IMR-90 (cell line): Measurements from ENCODE around the gene GLCCI1. TPM values are rescaled to one million over a fixed set of nuclear protein-coding genes. Genes with fewer than 3 reads are reported as not detected.

ENCODE experiments used
- ATAC-seq: fragments of 200-7000 bp; cut with Tn5 transposase; 2 replicates; pipeline ENCODE4 v1.9.1; 2020; ENCODE audit warnings: low read depth, mild to moderate bottlenecking, moderate library complexity
- BruUV-seq: library from RNA; stranded (reverse); fragments of 400-500 nt; replicated peaks from 2 replicates; lab custom pipeline; 2021; lab: Mats Ljungman, UMichigan
- CTCF ChIA-PET: fragments of 300-600 bp; formaldehyde crosslinking; extraction: SDS; loops from one replicate; lab custom pipeline; 2021; ENCODE audit warnings: antibody characterized with exemption; lab: Yijun Ruan, JAX
- POLR2A ChIA-PET: fragments of 300-600 bp; sonication (Branson Sonifier 250); formaldehyde crosslinking; loops from one replicate; lab custom pipeline; 2022; ENCODE audit warnings: antibody characterized with exemption; ENCODE audit not compliant: unreplicated experiment; lab: Charles Lee
- DNase-seq: peaks from one replicate; pipeline ENCODE4 v3.0.0; 2013
- H2AFZ ChIP-seq: replicated peaks from 2 replicates; pipeline ENCODE3; 2013; ENCODE audit warnings: low read length, mild to moderate bottlenecking; ENCODE audit not compliant: poor library complexity
- H2AK5ac ChIP-seq: 2 replicates; pipeline ENCODE4 v1.6.1; 2013; ENCODE audit warnings: low read depth, low read length, inconsistent platforms
- H2AK9ac ChIP-seq: replicated peaks from 2 replicates; pipeline ENCODE3; 2013; ENCODE audit warnings: mild to moderate bottlenecking, low read depth, low read length, moderate library complexity; ENCODE audit not compliant: poor library complexity
- H2BK120ac ChIP-seq: 2 replicates; pipeline ENCODE4 v1.6.1; 2013; ENCODE audit warnings: low read depth, low read length, inconsistent platforms
- H2BK15ac ChIP-seq: 3 replicates; pipeline ENCODE4 v1.6.1; 2013; ENCODE audit warnings: low read depth, low read length, inconsistent platforms
- H2BK20ac ChIP-seq: 2 replicates; pipeline ENCODE4 v1.6.1; 2013; ENCODE audit warnings: low read depth, mild to moderate bottlenecking, inconsistent platforms, low read length, moderate library complexity
- H2BK5ac ChIP-seq: 2 replicates; pipeline ENCODE4 v1.6.1; 2013; ENCODE audit warnings: mild to moderate bottlenecking, low read depth, low read length, inconsistent platforms; ENCODE audit not compliant: poor library complexity, severe bottlenecking
- H3K14ac ChIP-seq: replicated peaks from 2 replicates; pipeline ENCODE4 v1.6.1; 2013; ENCODE audit warnings: low read depth, low read length, inconsistent platforms
- H3K18ac ChIP-seq: 2 replicates; pipeline ENCODE4 v1.6.1; 2013; ENCODE audit warnings: low read depth, low read length, control low read depth
- H3K23ac ChIP-seq: 2 replicates; pipeline ENCODE4 v1.6.1; 2013; ENCODE audit warnings: low read depth, low read length, inconsistent platforms
- H3K27ac ChIP-seq: 2 replicates; pipeline ENCODE4 v1.5.1; 2013; ENCODE audit warnings: mild to moderate bottlenecking, control low read depth, low read length; ENCODE audit not compliant: insufficient read depth
- H3K27me3 ChIP-seq: 2 replicates; pipeline ENCODE4 v1.6.1; 2013; ENCODE audit warnings: low read length; ENCODE audit not compliant: control insufficient read depth, insufficient read depth
- H3K36me3 ChIP-seq: 2 replicates; pipeline ENCODE4 v1.6.1; 2013; ENCODE audit warnings: low read length, mixed read lengths; ENCODE audit not compliant: control insufficient read depth, insufficient read depth
- H3K4ac ChIP-seq: 2 replicates; pipeline ENCODE4 v1.6.1; 2013; ENCODE audit warnings: low read depth, low read length, inconsistent platforms
- H3K4me1 ChIP-seq: 2 replicates; pipeline ENCODE4 v1.6.1; 2013; ENCODE audit warnings: low read length, mixed read lengths; ENCODE audit not compliant: control insufficient read depth, insufficient read depth
- H3K4me2 ChIP-seq: 2 replicates; pipeline ENCODE4 v1.6.1; 2013; ENCODE audit warnings: low read depth, mild to moderate bottlenecking, control low read depth, low read length, moderate library complexity
- H3K4me3 ChIP-seq: 2 replicates; pipeline ENCODE4 v1.5.1; 2013; ENCODE audit warnings: low read depth, mild to moderate bottlenecking, control low read depth, low read length, moderate library complexity; ENCODE audit not compliant: insufficient read depth
- H3K56ac ChIP-seq: 2 replicates; pipeline ENCODE4 v1.6.1; 2013; ENCODE audit warnings: low read length, inconsistent platforms; ENCODE audit not compliant: insufficient read depth; ENCODE audit errors: extremely low read depth
- H3K79me1 ChIP-seq, 2 experiments: 2 replicates each; pipeline ENCODE4 v1.6.1; 2013; ENCODE audit warnings: low read length in 2 of 2, inconsistent platforms in 1 of 2, low read depth in 1 of 2
- H3K9ac ChIP-seq: 2 replicates; pipeline ENCODE4 v1.6.1; 2013; ENCODE audit warnings: low read depth, low read length, control low read depth
- H3K9me1 ChIP-seq: 2 replicates; pipeline ENCODE4 v1.6.1; 2013; ENCODE audit warnings: low read length, inconsistent platforms; ENCODE audit not compliant: insufficient read depth
- H3K9me3 ChIP-seq: 2 replicates; pipeline ENCODE4 v1.6.1; 2013; ENCODE audit warnings: low read length; ENCODE audit not compliant: control insufficient read depth, insufficient read depth
- H4K20me1 ChIP-seq: 2 replicates; pipeline ENCODE4 v1.6.1; 2013; ENCODE audit warnings: low read length, inconsistent platforms; ENCODE audit not compliant: insufficient read depth
- H4K5ac ChIP-seq: 2 replicates; pipeline ENCODE4 v1.6.1; 2013; ENCODE audit warnings: mild to moderate bottlenecking, low read depth, low read length, control low read depth
- H4K8ac ChIP-seq, 2 experiments: 2 replicates each; pipeline ENCODE4 v1.6.1; 2013; ENCODE audit warnings: low read depth in 2 of 2, low read length in 2 of 2, control low read depth in 1 of 2, inconsistent platforms in 1 of 2
- H4K91ac ChIP-seq: 2 replicates; pipeline ENCODE4 v1.6.1; 2013; ENCODE audit warnings: low read depth, low read length, inconsistent platforms; ENCODE audit not compliant: insufficient read depth
- BHLHE40 ChIP-seq: fragments of 150-350 bp; IDR thresholded peaks from 2 replicates; pipeline ENCODE4 v1.6.1; 2016; ENCODE audit warnings: mild to moderate bottlenecking, low read depth, low read length
- CEBPB ChIP-seq: IDR thresholded peaks from 2 replicates; pipeline ENCODE4 v1.6.1; 2012; ENCODE audit warnings: low read depth, low read length, improper control_type of control experiment
- CHD1 ChIP-seq: IDR thresholded peaks from 2 replicates; pipeline ENCODE4 v1.6.1; 2012; ENCODE audit warnings: low read depth, low read length, improper control_type of control experiment
- FOS ChIP-seq: fragments of 150-350 bp; IDR thresholded peaks from 2 replicates; pipeline ENCODE4 v1.6.1; 2016; ENCODE audit warnings: low read depth, low read length
- MAFK ChIP-seq: IDR thresholded peaks from 2 replicates; pipeline ENCODE4 v1.6.1; 2012; ENCODE audit warnings: low read depth, low read length, improper control_type of control experiment
- MAZ ChIP-seq: IDR thresholded peaks from 2 replicates; pipeline ENCODE4 v1.6.1; 2012; ENCODE audit warnings: low read depth, mild to moderate bottlenecking, low read length, improper control_type of control experiment, moderate library complexity, borderline replicate concordance
- MXI1 ChIP-seq: IDR thresholded peaks from 2 replicates; pipeline ENCODE4 v1.6.1; 2012; ENCODE audit warnings: low read depth, mild to moderate bottlenecking, low read length, moderate library complexity, borderline replicate concordance
- NFE2L2 ChIP-seq: fragments of 150-350 bp; IDR thresholded peaks from 2 replicates; pipeline ENCODE4 v1.6.1; 2016; ENCODE audit warnings: low read depth, mild to moderate bottlenecking, low read length
- POLR2A ChIP-seq: IDR thresholded peaks from 2 replicates; pipeline ENCODE4 v1.6.1; 2012; ENCODE audit warnings: mild to moderate bottlenecking, low read depth, low read length
- RAD21 ChIP-seq: IDR thresholded peaks from 2 replicates; pipeline ENCODE4 v1.6.1; 2012; ENCODE audit warnings: low read length, improper control_type of control experiment
- RCOR1 ChIP-seq: IDR thresholded peaks from 2 replicates; pipeline ENCODE4 v1.6.1; 2012; ENCODE audit warnings: mild to moderate bottlenecking, low read length, improper control_type of control experiment; ENCODE audit not compliant: insufficient replicate concordance
- RFX5 ChIP-seq: IDR thresholded peaks from 2 replicates; pipeline ENCODE4 v1.8.0; 2012; ENCODE audit warnings: low read depth, mild to moderate bottlenecking, low read length, moderate library complexity
- SMC3 ChIP-seq: fragments of 150-350 bp; IDR thresholded peaks from 2 replicates; pipeline ENCODE4 v1.6.1; 2016; ENCODE audit warnings: low read depth, mild to moderate bottlenecking, antibody characterized with exemption, low read length, moderate library complexity
- USF2 ChIP-seq: fragments of 150-350 bp; IDR thresholded peaks from 2 replicates; pipeline ENCODE4 v1.6.1; 2017; ENCODE audit warnings: mild to moderate bottlenecking, antibody characterized with exemption, low read length, low read depth
- WGBS, 2 experiments: methylation state at CpG; one replicate each; pipeline versions ENCODE4 v1.1.5 to v1.1.7; 2013; ENCODE audit warnings: missing lambda C conversion rate in 2 of 2; ENCODE audit not compliant: insufficient read length in 1 of 2; ENCODE audit errors: extremely low coverage in 2 of 2; 5-methylcytosine and 5-hydroxymethylcytosine counted together
- dilution Hi-C: fragments of 300-500 bp; cut with HindIII; formaldehyde crosslinking; loops from one replicate; pipeline ENCODE4 v1.14.3; 2018; ENCODE audit warnings: low sequenced_read_pairs; ENCODE audit not compliant: unreplicated experiment
- in situ Hi-C: fragments of 300-500 bp; cut with MboI; formaldehyde crosslinking; loops from 3 replicates; pipeline ENCODE4 v1.14.3; 2019; ENCODE audit warnings: low sequenced_read_pairs, inconsistent platforms, mixed read lengths
- intact Hi-C: fragments of 100-400 bp; cut with micrococcal nuclease; formaldehyde crosslinking; loops from 2 replicates; pipeline ENCODE4 v1.10.0; 2022
- polyA plus RNA-seq, 3 experiments: library from polyadenylated mRNA; depleted of rRNA; stranded (reverse); fragments of >200 nt; gene quantifications; 2 replicates each; pipeline ENCODE4 v1.2.3, GENCODE V29; 2012; ENCODE audit warnings: low replicate concordance in 1 of 3
- total RNA-seq: library from RNA; depleted of rRNA; stranded (reverse); fragments of >200 nt; gene quantifications from 2 replicates; pipeline ENCODE4 v1.2.3, GENCODE V29; 2012
- TF ChIP-seq, protein P1 (sequence below): fragments of 150-350 bp; IDR thresholded peaks from 2 replicates; pipeline ENCODE4 v1.6.1; 2016; ENCODE audit warnings: low read depth, mild to moderate bottlenecking, low read length, moderate library complexity, borderline replicate concordance
- TF ChIP-seq, protein P2 (sequence below): conservative IDR thresholded peaks from 2 replicates; pipeline ENCODE4 v1.5.1; 2012; ENCODE audit warnings: mild to moderate bottlenecking, low read depth, low read length, improper control_type of control experiment

Gene GLCCI1
- total and polyA plus RNA-seq, 2 of the 4 experiments (the other 2 are of a cell fraction): 4.1 to 6.2 TPM

DNA sequence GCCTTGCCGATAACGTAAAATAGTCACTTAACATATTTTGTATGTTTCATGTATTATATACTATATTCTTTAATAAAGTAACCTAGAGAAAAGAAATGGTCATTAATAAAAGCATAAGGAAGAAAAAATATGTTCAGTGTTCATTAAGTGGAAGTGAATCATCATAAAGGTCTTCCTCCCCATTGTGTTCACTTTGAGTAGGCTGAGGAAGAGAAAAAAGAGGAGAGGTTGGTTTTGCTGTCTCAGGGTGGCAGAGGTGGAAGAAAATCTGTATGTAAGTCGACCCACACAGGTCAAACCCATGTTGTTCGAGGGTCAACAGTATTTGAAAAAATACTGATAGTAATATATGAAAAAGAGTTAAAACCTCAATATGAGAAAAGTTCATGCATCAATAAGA, 90.3 kb downstream of the GLCCI1 start:
- Histone ChIP-seq H2AK5ac (no peak overlapping the region), H3K9me3 (no peaks in the 10 kb centered on the region), H3K79me1 (peaks cover 0 to 4% of the 10 kb centered on the region in 2 experiments; a peak in 2 of 4 replicates), H2BK5ac (no peak overlapping the region), H4K20me1 (no peaks in the 10 kb centered on the region), H2AK9ac (no peak overlapping the region), H3K27ac (no peak overlapping the region), H3K9ac (no peak overlapping the region), H4K91ac (no peak overlapping the region), H2AFZ (no peak overlapping the region), H3K4ac (no peak overlapping the region), H3K56ac (no peak overlapping the region), H3K9me1 (no peaks in the 10 kb centered on the region), H4K5ac (no peak overlapping the region), H3K4me1 (no peaks in the 10 kb centered on the region), H4K8ac (no peak overlapping the region), H3K4me2 (no peak overlapping the region), H3K27me3 (no peaks in the 10 kb centered on the region), H3K36me3 (peaks cover 5% of the 10 kb centered on the region; the same call in 1 of the 2 replicates), H3K14ac (no peak overlapping the region), H2BK15ac (no peak overlapping the region), H3K18ac (no peak overlapping the region), H2BK120ac (no peak overlapping the region), H3K23ac (no peak overlapping the region), H2BK20ac (no peak overlapping the region), H3K4me3 (no peak overlapping the region)
- ChIA-PET CTCF (no interaction called here), POLR2A (no interaction called here)
- no peak for TF ChIP-seq MAFK
- no peak for TF ChIP-seq CHD1
- no peak for TF ChIP-seq CEBPB
- TF ChIP-seq MAZ: no peak
- TF ChIP-seq MXI1: no peak
- TF ChIP-seq, protein P1, sequence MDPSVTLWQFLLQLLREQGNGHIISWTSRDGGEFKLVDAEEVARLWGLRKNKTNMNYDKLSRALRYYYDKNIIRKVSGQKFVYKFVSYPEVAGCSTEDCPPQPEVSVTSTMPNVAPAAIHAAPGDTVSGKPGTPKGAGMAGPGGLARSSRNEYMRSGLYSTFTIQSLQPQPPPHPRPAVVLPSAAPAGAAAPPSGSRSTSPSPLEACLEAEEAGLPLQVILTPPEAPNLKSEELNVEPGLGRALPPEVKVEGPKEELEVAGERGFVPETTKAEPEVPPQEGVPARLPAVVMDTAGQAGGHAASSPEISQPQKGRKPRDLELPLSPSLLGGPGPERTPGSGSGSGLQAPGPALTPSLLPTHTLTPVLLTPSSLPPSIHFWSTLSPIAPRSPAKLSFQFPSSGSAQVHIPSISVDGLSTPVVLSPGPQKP: no peak
- TF ChIP-seq, protein P2, sequence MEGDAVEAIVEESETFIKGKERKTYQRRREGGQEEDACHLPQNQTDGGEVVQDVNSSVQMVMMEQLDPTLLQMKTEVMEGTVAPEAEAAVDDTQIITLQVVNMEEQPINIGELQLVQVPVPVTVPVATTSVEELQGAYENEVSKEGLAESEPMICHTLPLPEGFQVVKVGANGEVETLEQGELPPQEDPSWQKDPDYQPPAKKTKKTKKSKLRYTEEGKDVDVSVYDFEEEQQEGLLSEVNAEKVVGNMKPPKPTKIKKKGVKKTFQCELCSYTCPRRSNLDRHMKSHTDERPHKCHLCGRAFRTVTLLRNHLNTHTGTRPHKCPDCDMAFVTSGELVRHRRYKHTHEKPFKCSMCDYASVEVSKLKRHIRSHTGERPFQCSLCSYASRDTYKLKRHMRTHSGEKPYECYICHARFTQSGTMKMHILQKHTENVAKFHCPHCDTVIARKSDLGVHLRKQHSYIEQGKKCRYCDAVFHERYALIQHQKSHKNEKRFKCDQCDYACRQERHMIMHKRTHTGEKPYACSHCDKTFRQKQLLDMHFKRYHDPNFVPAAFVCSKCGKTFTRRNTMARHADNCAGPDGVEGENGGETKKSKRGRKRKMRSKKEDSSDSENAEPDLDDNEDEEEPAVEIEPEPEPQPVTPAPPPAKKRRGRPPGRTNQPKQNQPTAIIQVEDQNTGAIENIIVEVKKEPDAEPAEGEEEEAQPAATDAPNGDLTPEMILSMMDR: no peak
- no peak for TF ChIP-seq POLR2A
- no peak for TF ChIP-seq BHLHE40
- no peak for TF ChIP-seq SMC3
- no peak for TF ChIP-seq RFX5
- TF ChIP-seq NFE2L2: no peak
- TF ChIP-seq FOS: no peak
- TF ChIP-seq RAD21: no peak
- TF ChIP-seq RCOR1: no peak
- no peak for TF ChIP-seq USF2
- in situ Hi-C loops: no loop called here
- dilution Hi-C loops: no loop called here
- no peak for DNase-seq
- no peak for ATAC-seq
- no CpG with 5 or more reads among the region's 4 CpGs for WGBS, 2 experiments
- intact Hi-C loops: no loop called here
- BruUV-seq: no TSS peak
